Measurements from ENCODE around the gene ZNF598. TPM values are rescaled to one million over a fixed set of nuclear protein-coding genes. Genes with fewer than 3 reads are reported as not detected.

ZNF598 gene
- total and polyA plus RNA-seq, 10 of the 15 experiments (the other 5 are each of a cell fraction or from before 2014, with no cell fraction given), result 0.08 to 74.0 (median 14.4) TPM

GRCh38 chr16:1971796-1972489 lies 37.7 kb downstream of the ZNF598 start, which contains the start of gene TBL3:
TBL3 (plus strand) TSS chr16:1972053; CDS start chr16:1972165, 112 bp downstream.
- intact Hi-C loops (cut with micrococcal nuclease; ENCODE audit: unreplicated experiment) (no loop called here), in situ Hi-C loops (cut with MboI) (no loop called here)
- ChIA-PET SMC1A (ENCODE audit: uncharacterized antibody, unreplicated experiment) (interaction anchor here (0.8 to 1.3 kb wide), 2 partner anchors 11 to 22 kb away, joined by 3 to 7 read pairs; no protein-coding TSS in a partner anchor), POLR2A (interaction anchor here (0.6 to 2.7 kb wide), 11 partner anchors 9 to 189 kb away, joined by 3 to 21 read pairs (median 4); partner anchors contain the start of genes GFER, MSRB1, NDUFB10 and NOXO1), RAD21 (ENCODE audit: unreplicated experiment) (interaction anchor here (1.0 to 1.3 kb wide), 2 partner anchors 9 to 12 kb away, joined by 3 to 6 read pairs; partner anchors contain the start of genes GFER and NOXO1), CTCF (interaction anchor here (1.1 to 1.3 kb wide), 2 partner anchors 10 to 32 kb away, joined by 3 to 6 read pairs; no protein-coding TSS in a partner anchor)
- Histone ChIP-seq H3K79me2 (ENCODE audit: control insufficient read depth, insufficient read depth, low read length) (peaks cover 24% of the 10 kb centered on the region), H3K4me3 (peak within 1 kb of the TSS; percentile 93), H3K9me3 (replicated peaks; ENCODE audit: control insufficient read depth, insufficient read depth, low read length) (no peaks in the 10 kb centered on the region), H3K27me3 (replicated peaks in 1 of 2; ENCODE audit: control insufficient read depth in 2 of 2, insufficient read depth in 2 of 2, low read length in 1 of 2) (no peaks in the 10 kb centered on the region), H3K4me1 (ENCODE audit: control insufficient read depth, insufficient read depth, low read length) (peaks cover 12% of the 10 kb centered on the region), H3K36me3 (ENCODE audit: control insufficient read depth in 2 of 2, insufficient read depth in 2 of 2, low read length in 1 of 2) (peaks cover 0 to 23% of the 10 kb centered on the region in 2 experiments; a peak in 3 of 4 replicates), H3K27ac (ENCODE audit: control insufficient read depth, insufficient read depth) (peak within 1 kb of the TSS; percentile 89), H3K9ac (ENCODE audit: control insufficient read depth, insufficient read depth, low read length) (peak within 1 kb of the TSS; percentile 87), H2AFZ (ENCODE audit: control insufficient read depth, low read depth, low read length) (peak within 1 kb of the TSS; percentile 79), H3K4me2 (ENCODE audit: control insufficient read depth, insufficient read depth) (peak within 1 kb of the TSS; percentile 95), H4K20me1 (ENCODE audit: control insufficient read depth, insufficient read depth) (no peaks in the 10 kb centered on the region)
- peak; percentile 76 for FAIRE-seq
- DNase-seq (ENCODE audit: low read depth, low spot score), result peak; percentile 70
- peak; percentile 98 for ATAC-seq
- no TSS peak for BruUV-seq (replicated peaks)
- under 1% methylated on average over 78 of the region's 78 CpGs for WGBS (ENCODE audit: insufficient coverage, insufficient replicate concordance, low lambda C conversion rate, missing lambda C conversion rate)
- TF ChIP-seq FOXM1 (IDR thresholded peaks at IDR 0.05; ENCODE audit: low read depth, low read length) (no peak), CHD2 (IDR thresholded peaks at IDR 0.05; ENCODE audit: borderline replicate concordance, low read depth, low read length) (peak; percentile 93), MEF2A (IDR thresholded peaks at IDR 0.05; ENCODE audit: insufficient read depth, low read depth, low read length) (peak; percentile 64; the same call in 1 of the 2 replicates), BHLHE40 (IDR thresholded peaks at IDR 0.05; ENCODE audit: borderline replicate concordance in 1 of 2, low read depth in 2 of 2, low read length in 1 of 2) (peak; percentile 57 to 82), GABPA (IDR thresholded peaks at IDR 0.05; ENCODE audit: low read depth) (peak; percentile 95), IRF3 (IDR thresholded peaks at IDR 0.05) (no peak), FOS (IDR thresholded peaks at IDR 0.05; ENCODE audit: borderline replicate concordance, extremely low read depth, insufficient read length) (no peak), EED (IDR thresholded peaks at IDR 0.05; ENCODE audit: low read depth) (no peak), HDGF (IDR thresholded peaks at IDR 0.05) (no peak), MLLT1 (IDR thresholded peaks at IDR 0.05) (no peak), ZNF274 (IDR thresholded peaks at IDR 0.05; ENCODE audit: insufficient read depth, insufficient read length) (no peak), EGR1 (IDR thresholded peaks at IDR 0.05; ENCODE audit: borderline replicate concordance in 1 of 2, low read depth in 2 of 2, low read length in 2 of 2) (peak; percentile 62 to 85), CTCF (IDR thresholded peaks at IDR 0.05 in 2 of 3, conservative IDR thresholded peaks at IDR 0.05 in 1 of 3; ENCODE audit: control insufficient read depth in 2 of 3, extremely low read depth in 1 of 3, insufficient read depth in 1 of 3, low read depth in 3 of 3, low read length in 3 of 3) (no peak), NR2C2 (IDR thresholded peaks at IDR 0.05; ENCODE audit: borderline replicate concordance, control insufficient read depth, insufficient read length, low read depth) (no peak), SMAD1 (IDR thresholded peaks at IDR 0.05; ENCODE audit: low read depth, partially characterized antibody) (no peak), SMC3 (IDR thresholded peaks at IDR 0.05; ENCODE audit: borderline replicate concordance, low read length) (no peak), PAX8 (IDR thresholded peaks at IDR 0.05) (no peak), HDAC6 (IDR thresholded peaks at IDR 0.05; ENCODE audit: unreplicated experiment) (no peak), MEF2B (IDR thresholded peaks at IDR 0.05; ENCODE audit: partially characterized antibody, poor library complexity, severe bottlenecking) (no peak)
